Spleen (tissue), 7 donors: ENCODE results near the gene IL1R2.

Source experiments
- CTCF ChIP-seq, 11 experiments: fragments of 200-600 bp in 7 of 11; fragments of 450-650 bp in 4 of 11; sonication (generic) in 4 of 11; IDR thresholded peaks in 8 of 11; conservative IDR thresholded peaks in 3 of 11; 1 replicate in 7 of 11; 2 replicates in 4 of 11; pipeline versions ENCODE4 v1.4.0 to v1.8.0; 2016 to 2021; ENCODE audit warnings: antibody characterized with exemption in 11 of 11, inconsistent platforms in 4 of 11, mild to moderate bottlenecking in 1 of 11
- POLR2A ChIP-seq, 3 donors: fragments of 450-650 bp; IDR thresholded peaks; one replicate each; pipeline ENCODE4 v1.5.1; 2017; ENCODE audit warnings: antibody characterized with exemption in 3 of 3, mild to moderate bottlenecking in 1 of 3
- donor health status: DM: no; HTN: no; CAD: no; lungs with moderate emphysema.
- donor health status: DM: no; HTN: no; CAD: no.
- donor health status: DM: no; HTN: no; CAD: no.

- TF ChIP-seq CTCF (IDR thresholded peaks at IDR 0.05 in 8 of 11, conservative IDR thresholded peaks at IDR 0.05 in 3 of 11), result peak in 1 of 11 experiments; percentile 17
- TF ChIP-seq POLR2A (IDR thresholded peaks at IDR 0.05), result no peak
These were observed 41.4 kb downstream of the IL1R2 start for GRCh38 chr2:102033031-102033749.
